ENCODE data around the gene OR6V1.
"Not testable (repeated sequence)": the region's sequence is repeated elsewhere in the genome, so short reads cannot be mapped to it uniquely, and the experiment has no call there.

Gene OR6V1

DNA sequence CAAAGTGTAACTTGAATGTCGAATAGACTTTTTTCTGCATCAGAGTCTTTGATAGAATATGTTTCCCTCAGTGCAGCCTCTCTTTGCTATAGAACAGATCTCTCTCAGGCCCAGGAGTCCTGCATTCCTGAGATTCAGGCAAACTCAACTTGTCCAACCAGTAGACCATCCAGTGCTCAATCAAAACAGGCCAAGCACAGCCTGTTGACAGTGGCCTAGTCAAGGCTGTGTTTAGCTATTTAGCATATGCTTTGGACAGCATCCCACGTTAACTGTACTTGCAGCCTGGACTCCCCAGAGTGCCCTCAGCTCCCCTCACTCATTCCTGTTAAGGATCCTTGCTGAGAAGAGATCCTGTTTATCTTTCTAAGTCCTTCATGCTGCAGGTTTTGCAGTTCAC lies 16.3 kb downstream of the OR6V1 start:
- in situ Hi-C loops (cut with MboI; ENCODE audit: low sequenced_read_pairs, unreplicated experiment) = no loop called here
- no peak for TF ChIP-seq CTCF (IDR thresholded peaks at IDR 0.05; ENCODE audit: borderline replicate concordance, control extremely low read depth, extremely low read depth, insufficient read depth, missing control alignments)
- DNase-seq (ENCODE audit: low spot score) = no peak

GRCh38 chr7:143069912-143070500 lies 17.9 kb downstream of the OR6V1 start:
- in situ Hi-C loops (cut with MboI; ENCODE audit: low sequenced_read_pairs, unreplicated experiment) = no loop called here
- DNase-seq (ENCODE audit: low spot score) = no peak
- TF ChIP-seq CTCF (IDR thresholded peaks at IDR 0.05; ENCODE audit: borderline replicate concordance, control extremely low read depth, extremely low read depth, insufficient read depth, missing control alignments) = no peak

GRCh38 chr7:143073556-143073955 lies 21.4 kb downstream of the OR6V1 start:
- in situ Hi-C loops (cut with MboI; ENCODE audit: low sequenced_read_pairs, unreplicated experiment) = no loop called here
- DNase-seq (ENCODE audit: low spot score) = no peak
- no peak for TF ChIP-seq CTCF (IDR thresholded peaks at IDR 0.05; ENCODE audit: borderline replicate concordance, control extremely low read depth, extremely low read depth, insufficient read depth, missing control alignments)

- in situ Hi-C loops (cut with MboI; ENCODE audit: low sequenced_read_pairs, unreplicated experiment) = no loop called here
- DNase-seq (ENCODE audit: low spot score) = no peak
- no peak for TF ChIP-seq CTCF (IDR thresholded peaks at IDR 0.05; ENCODE audit: borderline replicate concordance, control extremely low read depth, extremely low read depth, insufficient read depth, missing control alignments)
Measured at GRCh38 chr7:143074141-143074540, 22.0 kb downstream of the OR6V1 start.

GRCh38 chr7:143085109-143085508 lies 33.0 kb downstream of the OR6V1 start:
- in situ Hi-C loops (cut with MboI; ENCODE audit: low sequenced_read_pairs, unreplicated experiment) = no loop called here
- no peak for TF ChIP-seq CTCF (IDR thresholded peaks at IDR 0.05; ENCODE audit: borderline replicate concordance, control extremely low read depth, extremely low read depth, insufficient read depth, missing control alignments)
- no peak for DNase-seq (ENCODE audit: low spot score)

DNA sequence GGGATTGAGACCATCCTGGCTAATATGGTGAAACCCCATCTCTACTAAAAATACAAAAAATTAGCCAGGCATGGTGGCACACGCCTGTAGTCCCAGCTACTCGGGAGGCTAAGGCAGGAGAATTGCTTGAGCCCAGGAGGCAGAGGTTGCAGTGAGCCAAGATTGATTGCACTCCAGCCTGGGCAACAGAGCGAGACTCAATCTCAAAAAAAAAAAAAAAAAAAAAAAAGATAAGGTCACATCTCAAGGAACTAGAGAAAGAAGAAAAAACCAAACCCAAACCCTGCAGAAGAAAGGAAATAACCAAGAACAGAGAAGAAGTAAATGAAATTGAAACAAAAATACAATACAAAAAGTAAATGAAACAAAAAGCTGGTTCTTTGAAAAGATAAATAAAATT lies 33.5 kb downstream of the OR6V1 start:
- in situ Hi-C loops (cut with MboI; ENCODE audit: low sequenced_read_pairs, unreplicated experiment); DNase-seq (ENCODE audit: low spot score): not testable (repeated sequence)

DNA sequence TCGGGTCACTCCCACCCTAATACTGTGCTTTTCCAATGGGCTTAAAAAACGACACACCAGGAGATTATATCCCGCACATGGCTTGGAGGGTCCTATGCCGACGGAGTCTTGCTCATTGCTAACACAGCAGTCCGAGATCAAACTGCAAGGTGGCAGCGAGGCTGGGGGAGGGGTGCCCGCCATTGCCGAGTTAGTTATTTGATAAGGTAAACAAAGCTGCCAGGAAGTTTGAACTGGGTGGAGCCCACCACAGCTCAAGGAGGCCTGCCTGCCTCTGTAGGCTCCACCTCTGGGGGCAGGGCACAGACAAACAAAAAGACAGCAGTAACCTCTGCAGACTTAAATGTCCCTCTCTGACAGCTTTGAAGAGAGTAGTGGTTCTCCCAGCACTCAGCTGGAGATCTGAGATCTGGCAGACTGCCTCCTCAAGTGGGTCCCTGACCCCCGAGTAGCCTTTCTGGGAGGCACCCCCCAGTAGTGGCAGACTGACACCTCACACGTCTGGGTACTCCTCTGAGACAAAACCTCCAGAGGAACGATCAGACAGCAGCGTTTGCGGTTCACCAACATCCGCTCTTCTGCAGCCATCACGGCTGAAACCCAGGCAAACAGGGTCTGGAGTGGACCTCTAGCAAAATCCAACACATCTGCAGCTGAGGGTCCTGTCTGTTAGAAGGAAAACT lies 36.5 kb downstream of the OR6V1 start:
- DNase-seq (ENCODE audit: low spot score); in situ Hi-C loops (cut with MboI; ENCODE audit: low sequenced_read_pairs, unreplicated experiment): not testable (repeated sequence)
